Motor neuron (in vitro differentiated cells): ENCODE measurements around the gene CYB561. TPM values are rescaled to one million over a fixed set of nuclear protein-coding genes. Genes with fewer than 3 reads are reported as not detected.

Source experiments
- ATAC-seq, 8 experiments: fragments of 200-7000 bp; cut with Tn5 transposase; replicated peaks in 6 of 8; 2 replicates each; pipeline ENCODE4 v1.8.0; 2021; ENCODE audit warnings: mild to moderate bottlenecking in 8 of 8, moderate library complexity in 8 of 8
- H3K27ac ChIP-seq, 2 donors: fragments of 250-450 bp; sonication (Bioruptor Pico); 2 replicates each; pipeline ENCODE4 v1.9.0; 2021; ENCODE audit warnings: antibody characterized with exemption in 2 of 2, mild to moderate bottlenecking in 2 of 2, moderate library complexity in 1 of 2
- H3K4me1 ChIP-seq, 2 donors: fragments of 250-450 bp; sonication (Bioruptor Pico); replicated peaks in 1 of 2; 2 replicates each; pipeline ENCODE4 v1.6.1; 2021; ENCODE audit warnings: antibody characterized with exemption in 2 of 2, mild to moderate bottlenecking in 2 of 2, moderate library complexity in 1 of 2
- H3K4me3 ChIP-seq, 5 donors: fragments of 250-450 bp; sonication (Bioruptor Pico); 2 replicates each; pipeline ENCODE4 v1.9.0; 2021; ENCODE audit warnings: antibody characterized with exemption in 5 of 5, mild to moderate bottlenecking in 5 of 5, moderate library complexity in 4 of 5
- WGBS, 10 experiments: fragments of 450-650 bp; shearing (Covaris generic); methylation state at CpG; one replicate each; pipeline ENCODE4 v1.0.0; 2022; 5-methylcytosine and 5-hydroxymethylcytosine counted together
- in situ Hi-C, 9 experiments: fragments of 400-800 bp; cut with MboI; loops; one replicate each; pipeline ENCODE4 v1.15.0; 2021; ENCODE audit warnings: low sequenced_read_pairs in 9 of 9, low pct_unique_long_range_greater_than_20kb in 2 of 9; ENCODE audit not compliant: unreplicated experiment in 9 of 9
- total RNA-seq, 8 experiments: library from RNA; unstranded; fragments of 300-600 nt; gene quantifications; 2 replicates each; pipeline versions ENCODE4 v1.2.3 to v1.2.4, GENCODE V29; 2022

Gene CYB561
- total RNA-seq, 8 experiments from 2014 or later: 4.7 to 45.4 (median 6.6) TPM

- 60 to 100% (median 90%) methylated on average over 1 to 10 of the region's 12 CpGs; no CpG with 5 or more reads in 3 of the 10 experiments for WGBS, 10 experiments
- in situ Hi-C loops: no loop called here
- ATAC-seq: peak in 2 of 8 experiments; percentile 36 to 38
- Histone ChIP-seq H3K27ac (no peak overlapping the region), H3K4me1 (no peaks in the 10 kb centered on the region), H3K4me3 (no peak overlapping the region)
These were observed 40.4 kb upstream of the CYB561 start for GRCh38 chr17:63486317-63487013.

- WGBS, 10 experiments: 60 to 100% (median 80%) methylated on average over 1 to 3 of the region's 16 CpGs; no CpG with 5 or more reads in 4 of the 10 experiments
- Histone ChIP-seq H3K4me3 (no peak overlapping the region), H3K27ac (no peak overlapping the region), H3K4me1 (no peaks in the 10 kb centered on the region)
- in situ Hi-C loops: no loop called here
- ATAC-seq: no peak
These were observed 37.8 kb upstream of the CYB561 start for GRCh38 chr17:63483655-63484575.

- WGBS, 10 experiments: 50 to 90% (median 61%) methylated on average over 1 to 5 of the region's 10 CpGs; no CpG with 5 or more reads in 4 of the 10 experiments
- Histone ChIP-seq H3K4me1 (peaks cover under 1 to 2% of the 10 kb centered on the region in 2 donors), H3K27ac (no peak overlapping the region), H3K4me3 (no peak overlapping the region)
- in situ Hi-C loops: no loop called here
- no peak for ATAC-seq
These were observed 36.9 kb upstream of the CYB561 start for GRCh38 chr17:63483038-63483437.

GRCh38 chr17:63482509-63482908 lies 36.4 kb upstream of the CYB561 start:
- Histone ChIP-seq H3K4me3 (no peak overlapping the region), H3K4me1 (peaks cover 6 to 8% of the 10 kb centered on the region in 2 donors), H3K27ac (no peak overlapping the region)
- in situ Hi-C loops: no loop called here
- WGBS, 10 experiments: 14 to 95% methylated on average over 1 to 7 of the region's 16 CpGs; no CpG with 5 or more reads in 8 of the 10 experiments
- ATAC-seq: no peak

- Histone ChIP-seq H3K4me3 (no peak overlapping the region), H3K27ac (no peak overlapping the region), H3K4me1 (peaks cover 6 to 8% of the 10 kb centered on the region in 2 donors)
- in situ Hi-C loops: no loop called here
- ATAC-seq: no peak
- WGBS, 10 experiments: 68 to 93% (median 84%) methylated on average over 4 to 7 of the region's 16 CpGs; no CpG with 5 or more reads in 6 of the 10 experiments
These were observed 35.4 kb upstream of the CYB561 start for GRCh38 chr17:63481488-63481870.

- in situ Hi-C loops: no loop called here
- 50 to 100% (median 60%) methylated on average over 1 to 2 of the region's 11 CpGs; no CpG with 5 or more reads in 7 of the 10 experiments for WGBS, 10 experiments
- no peak for ATAC-seq
These were observed 34.9 kb upstream of the CYB561 start for GRCh38 chr17:63480826-63481487.

GRCh38 chr17:63480192-63480784 lies 34.2 kb upstream of the CYB561 start:
- in situ Hi-C loops: no loop called here
- ATAC-seq: no peak
- no peak overlapping the region for H3K27ac ChIP-seq
- no peak overlapping the region for H3K4me3 ChIP-seq
- WGBS, 10 experiments: 53 to 80% (median 66%) methylated on average over 1 to 14 of the region's 21 CpGs; no CpG with 5 or more reads in 5 of the 10 experiments
- peaks cover 10 to 12% of the 10 kb centered on the region in 2 donors for H3K4me1 ChIP-seq

More at GRCh38 chr17:63480826-63481487, 34.9 kb upstream of the CYB561 start:
- Histone ChIP-seq H3K4me3 (no peak overlapping the region), H3K4me1 (peaks cover 9 to 10% of the 10 kb centered on the region in 2 donors), H3K27ac (no peak overlapping the region)

GRCh38 chr17:63479495-63480184 lies 33.5 kb upstream of the CYB561 start:
- WGBS, 10 experiments: 50 to 100% (median 70%) methylated on average over 1 to 2 of the region's 17 CpGs; no CpG with 5 or more reads in 5 of the 10 experiments

GRCh38 chr17:63478814-63479494 lies 32.8 kb upstream of the CYB561 start:
- Histone ChIP-seq H3K4me1 (peaks cover 10 to 12% of the 10 kb centered on the region in 2 donors), H3K4me3 (no peak overlapping the region), H3K27ac (no peak overlapping the region)
- ATAC-seq: peak; percentile 9 to 95 (median 37)
- 34 to 80% (median 60%) methylated on average over 1 to 6 of the region's 16 CpGs; no CpG with 5 or more reads in 5 of the 10 experiments for WGBS, 10 experiments
- in situ Hi-C loops: no loop called here

More at GRCh38 chr17:63479495-63480184, 33.5 kb upstream of the CYB561 start:
- no peak overlapping the region for H3K27ac ChIP-seq
- no peak for ATAC-seq
- peaks cover 10 to 12% of the 10 kb centered on the region in 2 donors for H3K4me1 ChIP-seq
- in situ Hi-C loops: no loop called here
- no peak overlapping the region for H3K4me3 ChIP-seq

- in situ Hi-C loops: no loop called here
- WGBS, 10 experiments: 2 to 70% (median 40%) methylated on average over 1 to 13 of the region's 44 CpGs; no CpG with 5 or more reads in 5 of the 10 experiments
- Histone ChIP-seq H3K4me1 (peaks cover 10 to 12% of the 10 kb centered on the region in 2 donors), H3K27ac (no peak overlapping the region), H3K4me3 (peak overlapping the region; percentile 36 to 48 (median 41))
- ATAC-seq: peak in 6 of 8 experiments; percentile 1 to 61 (median 4)
These were observed 31.7 kb upstream of the CYB561 start for GRCh38 chr17:63477480-63478440.
